Activated naive CD4-positive, alpha-beta T cell (primary cell): Measurements from ENCODE around the gene EPB41L4B.
"Not testable (repeated sequence)": the region's sequence is repeated elsewhere in the genome, so short reads cannot be mapped to it uniquely, and the experiment has no call there.

Source experiments
- DNase-seq, 4 experiments: peaks; one replicate each; lab custom pipeline; 2025; lab: John Stamatoyannopoulos, UW

EPB41L4B gene

GRCh38 chr9:109244179-109245132 is 76.4 kb downstream of the EPB41L4B start:
- DNase-seq: peak; percentile 4 to 45 (median 42)

GRCh38 chr9:109242741-109243140 is 78.1 kb downstream of the EPB41L4B start:
- DNase-seq: no peak

- no peak for DNase-seq
Observed at GRCh38 chr9:109242014-109242413, 78.8 kb downstream of the EPB41L4B start.

GRCh38 chr9:109241207-109241606 is 79.7 kb downstream of the EPB41L4B start:
- no peak for DNase-seq

GRCh38 chr9:109239240-109239639 is 81.6 kb downstream of the EPB41L4B start:
- no peak for DNase-seq

- DNase-seq: no peak
Observed at GRCh38 chr9:109238655-109239054, 82.2 kb downstream of the EPB41L4B start.

GRCh38 chr9:109238125-109238524 is 82.7 kb downstream of the EPB41L4B start:
- DNase-seq: no peak

- no peak for DNase-seq
Observed at GRCh38 chr9:109232449-109233237, 88.2 kb downstream of the EPB41L4B start.

- DNase-seq: no peak
Observed at GRCh38 chr9:109231593-109231992, 89.3 kb downstream of the EPB41L4B start.

GRCh38 chr9:109230277-109230676 is 90.6 kb downstream of the EPB41L4B start:
- no peak for DNase-seq

GRCh38 chr9:109229682-109230081 is 91.2 kb downstream of the EPB41L4B start:
- no peak for DNase-seq

- DNase-seq: no peak
Observed at GRCh38 chr9:109228093-109228642, 92.7 kb downstream of the EPB41L4B start.

- DNase-seq: no peak
Observed at GRCh38 chr9:109225629-109226028, 95.2 kb downstream of the EPB41L4B start.

GRCh38 chr9:109224751-109225150 is 96.1 kb downstream of the EPB41L4B start:
- no peak for DNase-seq

GRCh38 chr9:109218242-109218641 is 102.6 kb downstream of the EPB41L4B start:
- DNase-seq: not testable (repeated sequence)

GRCh38 chr9:109214414-109214813 is 106.4 kb downstream of the EPB41L4B start:
- no peak for DNase-seq

GRCh38 chr9:109213285-109214121 is 107.4 kb downstream of the EPB41L4B start:
- DNase-seq: no peak

- DNase-seq: no peak
Observed at GRCh38 chr9:109212768-109213167, 108.1 kb downstream of the EPB41L4B start.

GRCh38 chr9:109206670-109207069 is 114.2 kb downstream of the EPB41L4B start:
- DNase-seq: no peak

- DNase-seq: no peak
Observed at GRCh38 chr9:109205526-109205925, 115.3 kb downstream of the EPB41L4B start.

- no peak for DNase-seq
Observed at GRCh38 chr9:109203761-109204360, 117.0 kb downstream of the EPB41L4B start.
